GM12875 (cell line): ENCODE results near the gene BANF2.
"Not testable (repeated sequence)": the region's sequence is repeated elsewhere in the genome, so short reads cannot be mapped to it uniquely, and the experiment has no call there.

Source experiments
- H3K4me3 ChIP-seq: one replicate; pipeline ENCODE4 v1.5.1; 2011; ENCODE audit warnings: low read depth, low read length, control low read depth
- CTCF ChIP-seq: IDR thresholded peaks from 2 replicates; pipeline ENCODE4 v1.5.1; 2011; ENCODE audit warnings: low read depth, mild to moderate bottlenecking, control low read depth, inconsistent platforms, low read length, moderate library complexity, borderline replicate concordance; ENCODE audit not compliant: insufficient read depth

The BANF2 gene

GRCh38 chr20:17654649-17655285, 45.0 kb upstream of the BANF2 start:
- H3K4me3 ChIP-seq, result no peak overlapping the region
- TF ChIP-seq CTCF, result peak; percentile 33; the same call in 1 of the 2 replicates

- no peak overlapping the region for H3K4me3 ChIP-seq
- TF ChIP-seq CTCF, result no peak
These were observed 44.5 kb upstream of the BANF2 start for GRCh38 chr20:17655286-17655651.

GRCh38 chr20:17655865-17656479, 43.8 kb upstream of the BANF2 start:
- H3K4me3 ChIP-seq, result no peak overlapping the region
- TF ChIP-seq CTCF, result no peak

GRCh38 chr20:17657079-17657825, 42.5 kb upstream of the BANF2 start:
- no peak for TF ChIP-seq CTCF
- no peak overlapping the region for H3K4me3 ChIP-seq

GRCh38 chr20:17657898-17658647, 41.7 kb upstream of the BANF2 start:
- TF ChIP-seq CTCF, result no peak
- H3K4me3 ChIP-seq, result no peak overlapping the region

GRCh38 chr20:17658648-17658993, 41.1 kb upstream of the BANF2 start:
- no peak for TF ChIP-seq CTCF
- H3K4me3 ChIP-seq, result no peak overlapping the region

- H3K4me3 ChIP-seq, result not testable (repeated sequence)
These were observed 40.4 kb upstream of the BANF2 start for GRCh38 chr20:17659344-17659743.
